ENCODE data around the gene TRO. TPM values are rescaled to one million over a fixed set of nuclear protein-coding genes. Genes with fewer than 3 reads are reported as not detected.

Gene TRO
- total RNA-seq, 2 experiments from 2014 or later = 3.2 to 3.6 TPM

GRCh38 chrX:54933150-54933826, 12.7 kb downstream of the TRO start:
- CTCF ChIA-PET = no interaction called here
- H3K4me3 Mint-ChIP-seq = no peak overlapping the region
- no peaks in the 10 kb centered on the region for H3K27me3 Mint-ChIP-seq
- no peaks in the 10 kb centered on the region for H3K36me3 Mint-ChIP-seq
- no peaks in the 10 kb centered on the region for H3K4me1 Mint-ChIP-seq
- H3K9me3 Mint-ChIP-seq (ENCODE audit: low read depth) = no peaks in the 10 kb centered on the region
- DNase-seq = no peak
- H3K27ac Mint-ChIP-seq = no peak overlapping the region
- ATAC-seq = no peak

GRCh38 chrX:54934058-54934457, 13.4 kb downstream of the TRO start:
- no peak for DNase-seq
- H3K27me3 Mint-ChIP-seq = no peaks in the 10 kb centered on the region
- CTCF ChIA-PET = no interaction called here
- no peak for ATAC-seq
- H3K4me3 Mint-ChIP-seq = no peak overlapping the region
- no peaks in the 10 kb centered on the region for H3K9me3 Mint-ChIP-seq (ENCODE audit: low read depth)
- no peak overlapping the region for H3K27ac Mint-ChIP-seq
- H3K36me3 Mint-ChIP-seq = no peaks in the 10 kb centered on the region
- H3K4me1 Mint-ChIP-seq = no peaks in the 10 kb centered on the region

- H3K4me3 Mint-ChIP-seq = no peak overlapping the region
- no peak for DNase-seq
- no peaks in the 10 kb centered on the region for H3K4me1 Mint-ChIP-seq
- CTCF ChIA-PET = no interaction called here
- ATAC-seq = no peak
- H3K27me3 Mint-ChIP-seq = no peaks in the 10 kb centered on the region
- H3K36me3 Mint-ChIP-seq = no peaks in the 10 kb centered on the region
- no peaks in the 10 kb centered on the region for H3K9me3 Mint-ChIP-seq (ENCODE audit: low read depth)
- no peak overlapping the region for H3K27ac Mint-ChIP-seq
Measured at GRCh38 chrX:54934890-54935289, 14.3 kb downstream of the TRO start.

- Mint-ChIP-seq H3K4me3 (no peak overlapping the region), H3K4me1 (no peaks in the 10 kb centered on the region), H3K27ac (no peak overlapping the region), H3K9me3 (ENCODE audit: low read depth) (no peaks in the 10 kb centered on the region), H3K36me3 (no peaks in the 10 kb centered on the region), H3K27me3 (no peaks in the 10 kb centered on the region)
- DNase-seq (no peak), ATAC-seq (no peak)
- CTCF ChIA-PET = no interaction called here
Measured at GRCh38 chrX:54935306-54935705, 14.7 kb downstream of the TRO start.

- DNase-seq = no peak
- no peak overlapping the region for H3K27ac Mint-ChIP-seq
- no peaks in the 10 kb centered on the region for H3K4me1 Mint-ChIP-seq
- no peaks in the 10 kb centered on the region for H3K9me3 Mint-ChIP-seq (ENCODE audit: low read depth)
- CTCF ChIA-PET = no interaction called here
- no peaks in the 10 kb centered on the region for H3K36me3 Mint-ChIP-seq
- no peak overlapping the region for H3K4me3 Mint-ChIP-seq
- no peaks in the 10 kb centered on the region for H3K27me3 Mint-ChIP-seq
- no peak for ATAC-seq
Measured at GRCh38 chrX:54937416-54937815, 16.8 kb downstream of the TRO start.

- Mint-ChIP-seq H3K9me3 (ENCODE audit: low read depth) (no peaks in the 10 kb centered on the region), H3K27me3 (no peaks in the 10 kb centered on the region), H3K4me3 (no peak overlapping the region), H3K27ac (no peak overlapping the region), H3K4me1 (no peaks in the 10 kb centered on the region), H3K36me3 (no peaks in the 10 kb centered on the region)
- DNase-seq (no peak), ATAC-seq (no peak)
- CTCF ChIA-PET = no interaction called here
Measured at GRCh38 chrX:54944816-54945215, 24.2 kb downstream of the TRO start.

GRCh38 chrX:54945224-54945623, 24.6 kb downstream of the TRO start:
- no peak overlapping the region for H3K4me3 Mint-ChIP-seq
- no peak overlapping the region for H3K27ac Mint-ChIP-seq
- no peaks in the 10 kb centered on the region for H3K4me1 Mint-ChIP-seq
- no peaks in the 10 kb centered on the region for H3K36me3 Mint-ChIP-seq
- H3K27me3 Mint-ChIP-seq = no peaks in the 10 kb centered on the region
- H3K9me3 Mint-ChIP-seq (ENCODE audit: low read depth) = no peaks in the 10 kb centered on the region
- DNase-seq (no peak), ATAC-seq (no peak)
- CTCF ChIA-PET = no interaction called here

- DNase-seq (no peak), ATAC-seq (no peak)
- Mint-ChIP-seq H3K27me3 (no peaks in the 10 kb centered on the region), H3K4me3 (no peak overlapping the region), H3K27ac (no peak overlapping the region), H3K9me3 (ENCODE audit: low read depth) (no peaks in the 10 kb centered on the region), H3K4me1 (no peaks in the 10 kb centered on the region), H3K36me3 (no peaks in the 10 kb centered on the region)
- CTCF ChIA-PET = no interaction called here
Measured at GRCh38 chrX:54950730-54951375, 30.2 kb downstream of the TRO start.

GRCh38 chrX:54961750-54962149, 41.1 kb downstream of the TRO start:
- DNase-seq (no peak), ATAC-seq (no peak)
- Mint-ChIP-seq H3K9me3 (ENCODE audit: low read depth) (no peaks in the 10 kb centered on the region), H3K4me1 (peaks cover 6% of the 10 kb centered on the region), H3K4me3 (no peak overlapping the region), H3K36me3 (no peaks in the 10 kb centered on the region), H3K27me3 (peaks cover 5% of the 10 kb centered on the region), H3K27ac (no peak overlapping the region)
- CTCF ChIA-PET = no interaction called here

GRCh38 chrX:54964766-54965497, 44.3 kb downstream of the TRO start:
- Mint-ChIP-seq H3K27ac (no peak overlapping the region), H3K36me3 (no peaks in the 10 kb centered on the region)
- CTCF ChIA-PET = no interaction called here

GRCh38 chrX:54977387-54977786, 56.8 kb downstream of the TRO start:
- H3K36me3 Mint-ChIP-seq = no peaks in the 10 kb centered on the region
- H3K4me1 Mint-ChIP-seq = no peaks in the 10 kb centered on the region
- no peaks in the 10 kb centered on the region for H3K27me3 Mint-ChIP-seq
- H3K9me3 Mint-ChIP-seq (ENCODE audit: low read depth) = no peaks in the 10 kb centered on the region
- DNase-seq = no peak
- CTCF ChIA-PET = no interaction called here
- H3K4me3 Mint-ChIP-seq = no peak overlapping the region
- ATAC-seq = no peak
- no peak overlapping the region for H3K27ac Mint-ChIP-seq

More at GRCh38 chrX:54964766-54965497, 44.3 kb downstream of the TRO start:
- no peak overlapping the region for H3K4me3 Mint-ChIP-seq
- DNase-seq (no peak), ATAC-seq (no peak)
- peaks cover 2% of the 10 kb centered on the region for H3K9me3 Mint-ChIP-seq (ENCODE audit: low read depth)
- peaks cover 5% of the 10 kb centered on the region for H3K27me3 Mint-ChIP-seq
- H3K4me1 Mint-ChIP-seq = peaks cover 6% of the 10 kb centered on the region

GRCh38 chrX:54978448-54978847, 57.8 kb downstream of the TRO start:
- no peaks in the 10 kb centered on the region for H3K36me3 Mint-ChIP-seq
- ATAC-seq (no peak), DNase-seq (no peak)
- no peak overlapping the region for H3K4me3 Mint-ChIP-seq
- H3K27me3 Mint-ChIP-seq = no peaks in the 10 kb centered on the region
- H3K4me1 Mint-ChIP-seq = no peaks in the 10 kb centered on the region
- H3K9me3 Mint-ChIP-seq (ENCODE audit: low read depth) = no peaks in the 10 kb centered on the region
- H3K27ac Mint-ChIP-seq = no peak overlapping the region
- CTCF ChIA-PET = no interaction called here

- ATAC-seq = no peak
- H3K4me3 Mint-ChIP-seq = no peak overlapping the region
- no peaks in the 10 kb centered on the region for H3K9me3 Mint-ChIP-seq (ENCODE audit: low read depth)
- no peak overlapping the region for H3K27ac Mint-ChIP-seq
- no peaks in the 10 kb centered on the region for H3K27me3 Mint-ChIP-seq
- CTCF ChIA-PET = no interaction called here
- no peak for DNase-seq
- H3K4me1 Mint-ChIP-seq = no peaks in the 10 kb centered on the region
- H3K36me3 Mint-ChIP-seq = no peaks in the 10 kb centered on the region
Measured at GRCh38 chrX:54979432-54979831, 58.8 kb downstream of the TRO start.

- Mint-ChIP-seq H3K9me3 (ENCODE audit: low read depth) (no peaks in the 10 kb centered on the region), H3K4me1 (no peaks in the 10 kb centered on the region), H3K36me3 (no peaks in the 10 kb centered on the region), H3K27ac (no peak overlapping the region), H3K4me3 (no peak overlapping the region), H3K27me3 (no peaks in the 10 kb centered on the region)
- ATAC-seq (no peak), DNase-seq (no peak)
- CTCF ChIA-PET = no interaction called here
Measured at GRCh38 chrX:54980334-54980733, 59.7 kb downstream of the TRO start.

Measured in activated CD8-positive, alpha-beta memory T cell treated with anti-CD3 and anti-CD28 coated beads, Interleukin-2, amount 10 ng/mL, durations not matched to agents 7 days and 5 days (primary cell).